ENCODE results near the gene GNG13. TPM values are rescaled to one million over a fixed set of nuclear protein-coding genes. Genes with fewer than 3 reads are reported as not detected.
A peak's percentile ranks its signal among the peaks of the same experiment; 100 is the strongest.

GNG13 gene
- total RNA-seq, 1 donor from 2014 or later, result not detected

- DNase-seq, result no peak
Observed at GRCh38 chr16:793414-793813, 7.1 kb downstream of the GNG13 start.

GRCh38 chr16:792221-792995 is 8.1 kb downstream of the GNG13 start:
- DNase-seq, result no peak

GRCh38 chr16:791131-791530 is 9.4 kb downstream of the GNG13 start:
- DNase-seq, result no peak

GRCh38 chr16:790086-790485 is 10.4 kb downstream of the GNG13 start:
- no peak for DNase-seq

GRCh38 chr16:789191-789850 is 11.2 kb downstream of the GNG13 start:
- DNase-seq, result no peak

GRCh38 chr16:788399-789126 is 12.0 kb downstream of the GNG13 start, which contains the start of gene CHTF18:
Gene CHTF18 (plus strand): TSS chr16:788620. CDS start chr16:788685, 65 bp downstream.
- DNase-seq, result peak; percentile 95

GRCh38 chr16:787978-788398 is 12.5 kb downstream of the GNG13 start, which contains the start of gene RPUSD1:
Gene RPUSD1 (minus strand): TSS chr16:788381. CDS start chr16:787737, 644 bp downstream.
- DNase-seq, result no peak

DNA sequence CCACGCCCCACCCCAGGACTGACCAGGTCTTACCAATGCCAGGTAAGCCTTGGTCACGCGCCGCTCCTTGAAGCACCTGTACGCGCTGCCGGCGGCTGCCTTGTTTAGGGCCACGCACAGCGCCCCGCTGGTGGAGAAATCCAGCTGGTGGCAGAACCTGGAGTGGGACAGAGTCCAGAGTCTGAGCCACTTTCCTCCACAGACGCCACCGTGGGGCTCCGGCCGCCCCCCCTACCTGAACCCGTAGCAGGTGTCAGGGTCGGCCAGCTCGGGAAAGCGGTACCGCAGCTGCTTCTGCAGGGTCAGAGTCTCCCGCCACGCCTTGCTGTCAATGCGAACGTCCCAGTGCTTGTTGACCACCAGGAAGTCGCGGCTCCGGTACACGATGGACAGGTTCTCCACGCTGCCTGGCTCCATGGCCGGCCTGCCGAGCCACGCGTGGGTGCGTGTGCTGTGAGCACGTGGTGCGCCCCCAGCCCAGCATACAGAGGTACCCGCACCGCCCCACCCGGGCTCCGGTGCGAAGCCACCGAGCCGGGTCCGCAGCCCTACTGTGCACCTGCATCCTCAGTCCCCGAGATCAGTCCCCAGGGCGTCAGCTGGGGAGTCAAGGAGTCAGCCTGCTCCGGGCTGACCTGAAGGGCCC is 13.1 kb downstream of the GNG13 start:
- DNase-seq, result peak; percentile 15

DNA sequence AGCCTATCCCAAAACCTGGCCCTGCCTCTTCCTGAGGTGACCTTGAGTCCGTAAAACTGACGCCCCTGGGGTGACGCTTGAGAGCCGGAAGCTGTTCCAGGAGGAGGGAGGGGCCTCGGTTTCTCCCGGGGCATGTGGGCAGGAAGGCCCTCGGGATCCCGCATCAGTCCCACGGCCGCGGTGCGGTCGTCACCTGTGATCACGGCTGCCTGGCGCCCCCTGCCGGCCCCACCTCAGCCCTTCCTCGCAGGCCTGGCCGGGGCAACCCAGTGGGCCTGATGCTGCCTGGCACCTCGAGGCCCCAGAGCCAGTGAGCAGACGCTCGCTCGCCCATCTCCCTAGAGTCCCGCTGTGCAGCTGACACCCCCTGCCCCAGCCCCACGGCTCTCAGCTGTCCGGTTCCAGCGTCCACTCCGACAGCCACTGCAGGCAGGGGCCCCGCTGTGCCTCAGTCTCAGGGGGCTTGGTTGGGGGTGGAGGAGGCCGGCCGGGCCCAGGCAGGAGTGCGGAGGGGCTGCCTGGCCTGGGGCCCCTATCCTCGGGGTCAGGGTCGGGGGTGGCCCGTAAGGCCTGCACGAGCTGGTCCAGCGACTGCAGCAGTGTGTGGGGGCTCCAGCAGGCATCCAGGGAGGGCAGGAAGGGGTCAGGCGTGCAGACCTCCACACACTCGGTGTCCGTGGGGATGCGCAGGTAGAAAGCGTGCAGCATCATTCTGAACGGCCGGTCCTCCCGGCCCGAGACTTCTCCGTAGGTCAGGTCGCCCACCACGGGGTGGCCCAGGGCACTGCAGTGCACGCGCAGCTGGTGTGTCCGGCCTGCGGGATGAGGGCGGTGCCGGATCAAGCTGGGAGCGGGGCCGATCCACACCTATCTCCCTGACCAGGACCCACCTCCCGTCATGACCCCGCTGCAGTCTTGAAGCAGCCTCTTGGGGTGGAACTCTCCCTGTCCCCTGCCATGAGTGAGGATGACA is 14.7 kb downstream of the GNG13 start:
- DNase-seq, result peak; percentile 73

DNA sequence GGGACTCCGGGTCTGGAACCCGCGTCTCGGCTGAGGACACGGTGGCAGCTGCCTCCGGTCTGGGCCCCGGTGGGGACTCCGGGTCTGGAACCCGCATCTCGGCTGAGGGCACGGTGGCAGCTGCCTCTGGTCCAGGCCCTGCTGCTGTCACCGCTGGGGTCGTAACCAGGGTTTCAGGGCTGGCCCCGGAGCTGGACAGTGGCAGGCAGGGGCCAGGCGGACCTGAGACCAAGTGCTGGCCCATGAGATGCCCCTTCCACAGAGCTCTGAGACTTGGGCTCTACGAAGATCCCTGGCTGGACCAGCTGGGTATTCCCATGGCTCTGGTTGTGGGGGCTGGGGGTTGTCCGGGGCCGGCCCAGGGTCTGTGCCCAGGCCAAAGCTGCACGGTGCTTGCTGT is 16.1 kb downstream of the GNG13 start:
- no peak for DNase-seq

DNA sequence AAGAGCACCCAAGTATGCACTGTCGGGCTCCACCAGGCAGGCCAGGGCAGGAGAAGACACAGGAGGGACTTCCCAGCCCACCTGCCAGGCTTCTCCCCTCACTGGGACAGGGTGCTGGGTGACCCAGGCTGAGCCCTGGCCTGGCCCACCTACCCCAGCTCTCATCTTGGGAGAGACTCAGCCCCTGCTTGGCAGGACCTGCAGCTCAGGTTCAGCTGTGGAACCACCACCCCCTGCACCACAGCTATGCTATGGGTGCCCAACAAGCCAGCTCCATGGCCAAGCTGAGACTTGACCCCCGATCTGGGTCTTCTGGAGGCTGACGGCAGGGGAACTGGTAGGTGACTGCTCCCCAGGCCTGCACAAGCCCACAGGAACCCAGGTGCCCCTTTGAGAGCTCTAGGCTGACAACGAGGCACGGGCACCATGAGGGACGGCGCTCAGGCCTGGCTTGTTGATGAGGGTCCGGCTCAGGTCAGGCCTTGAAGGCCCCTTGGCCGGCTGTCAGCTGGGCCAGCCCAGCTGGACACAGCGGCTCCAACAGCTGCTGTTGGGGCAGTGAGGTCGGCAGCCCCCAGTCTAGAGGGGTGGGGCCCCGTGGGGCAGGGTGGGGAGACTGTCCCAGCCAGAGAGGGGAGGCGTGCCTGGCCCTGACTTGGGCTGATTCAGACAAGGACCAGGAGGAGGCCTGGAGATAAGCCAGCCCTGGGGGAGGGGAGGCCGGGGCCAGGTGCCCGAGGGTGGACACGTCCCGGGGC is 17.0 kb downstream of the GNG13 start:
- DNase-seq, result no peak

DNA sequence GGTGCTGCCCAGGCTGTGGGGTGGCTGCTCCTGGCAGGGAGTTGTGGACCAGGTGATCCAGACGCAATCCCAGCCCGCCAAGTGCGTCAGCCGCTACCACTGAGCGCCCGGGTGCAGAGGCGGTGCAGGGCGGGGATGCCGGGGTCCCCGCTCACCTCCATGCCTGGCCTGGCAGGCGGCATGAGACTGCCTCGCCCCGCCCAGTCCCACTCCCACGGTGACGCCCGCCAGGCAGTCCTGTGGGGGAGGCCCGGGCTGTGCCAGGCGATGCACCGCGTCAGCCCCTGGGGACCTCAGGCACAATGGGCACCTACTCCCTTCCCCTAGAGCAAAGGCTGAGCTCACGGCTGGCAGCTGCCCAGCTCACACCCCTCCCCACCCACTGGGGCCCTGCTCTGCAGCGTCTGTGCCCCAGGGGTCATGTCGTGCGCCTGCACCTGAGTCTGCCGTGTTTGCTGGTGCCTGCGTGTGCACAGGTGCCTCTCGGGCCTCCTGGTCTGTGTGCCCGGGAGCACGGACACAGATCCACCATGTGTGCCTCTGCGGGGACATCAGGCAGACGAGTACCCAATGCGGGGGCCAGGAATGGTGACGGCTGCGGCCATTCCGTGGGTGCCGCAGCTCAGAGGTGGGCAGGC is 17.6 kb downstream of the GNG13 start:
- DNase-seq, result no peak

GRCh38 chr16:782258-782657 is 18.3 kb downstream of the GNG13 start:
- DNase-seq, result no peak

GRCh38 chr16:781346-782010 is 19.1 kb downstream of the GNG13 start:
- no peak for DNase-seq

DNA sequence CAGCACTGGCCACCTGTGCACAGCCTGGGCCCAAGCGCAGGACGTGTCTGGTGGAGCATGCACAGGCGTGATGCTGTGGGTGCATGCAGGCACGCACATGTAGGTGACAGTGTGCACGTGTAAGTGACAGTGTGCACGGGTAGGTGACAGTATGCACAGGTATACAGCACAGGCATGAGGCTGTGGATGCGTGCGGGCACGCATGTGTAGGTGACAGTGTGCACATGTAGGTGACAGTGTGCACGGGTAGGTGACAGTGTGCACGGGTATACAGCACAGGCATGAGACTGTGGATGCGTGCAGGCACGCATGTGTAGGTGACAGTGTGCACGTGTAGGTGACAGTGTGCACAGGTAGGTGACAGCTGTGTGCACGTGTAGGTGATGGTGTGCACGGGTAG is 20.2 kb downstream of the GNG13 start:
- no peak for DNase-seq

DNA sequence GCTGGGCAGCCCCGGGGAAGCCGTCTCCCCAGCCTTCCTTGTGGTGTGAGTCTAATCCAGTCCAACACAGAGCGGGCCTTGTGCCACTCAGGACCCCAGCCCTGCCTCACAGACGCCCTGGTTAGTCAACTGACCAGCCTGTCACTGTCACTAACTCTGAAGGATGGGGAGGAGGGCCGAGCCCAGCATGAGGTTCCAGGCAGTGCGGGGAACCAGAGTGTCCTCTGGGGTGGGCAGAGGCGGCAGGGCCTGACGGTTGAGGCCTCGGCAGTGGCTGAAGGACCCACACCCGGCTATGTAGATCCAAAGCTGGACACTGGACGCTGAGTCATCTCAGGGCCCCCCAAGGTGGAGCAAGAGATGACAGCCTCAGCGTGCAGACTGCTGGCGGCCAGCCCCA is 21.0 kb downstream of the GNG13 start:
- no peak for DNase-seq

DNA sequence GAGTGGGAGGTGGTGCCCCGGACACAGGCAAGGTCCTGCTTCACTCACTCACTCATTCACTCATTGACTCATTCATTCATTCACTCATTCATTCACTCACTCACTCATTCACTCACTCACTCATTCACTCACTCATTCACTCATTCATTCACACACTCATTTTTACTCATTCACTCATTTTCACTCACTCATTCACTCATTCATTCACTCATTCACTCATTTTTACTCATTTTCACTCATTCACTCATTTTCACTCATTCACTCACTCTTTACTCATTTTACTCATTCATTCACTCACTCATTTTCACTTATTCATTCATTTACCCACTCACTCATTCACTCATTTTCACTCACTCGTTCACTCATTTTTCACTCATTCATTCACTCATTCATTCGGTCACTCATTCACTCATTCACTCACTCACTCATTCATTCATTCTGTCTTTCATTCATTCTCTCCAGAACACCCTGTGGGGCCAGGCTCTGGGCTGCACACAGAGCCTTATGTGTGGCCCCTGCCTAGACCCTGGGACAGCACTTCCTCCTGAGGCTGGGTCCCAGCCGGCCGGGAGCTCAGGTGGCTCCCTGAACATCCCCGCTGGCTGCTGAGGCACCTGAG is 21.5 kb downstream of the GNG13 start:
- DNase-seq, result no peak

GRCh38 chr16:778447-778846 is 22.1 kb downstream of the GNG13 start:
- no peak for DNase-seq

GRCh38 chr16:777826-778225 is 22.7 kb downstream of the GNG13 start:
- DNase-seq, result no peak

Measured in dermis blood vessel endothelial cell (primary cell).